Stimulated activated CD4-positive, alpha-beta T cell treated with anti-CD3 and anti-CD28 coated beads, TNF-alpha, amount 100 ng/mL, for 24 hours (primary cell): ENCODE results near the gene TTC28.

Experiments used
- DNase-seq, 3 experiments: peaks; one replicate each; pipeline ENCODE4 v3.0.0-alpha.2; 2020; ENCODE audit warnings: low read depth in 3 of 3

Gene TTC28

DNA sequence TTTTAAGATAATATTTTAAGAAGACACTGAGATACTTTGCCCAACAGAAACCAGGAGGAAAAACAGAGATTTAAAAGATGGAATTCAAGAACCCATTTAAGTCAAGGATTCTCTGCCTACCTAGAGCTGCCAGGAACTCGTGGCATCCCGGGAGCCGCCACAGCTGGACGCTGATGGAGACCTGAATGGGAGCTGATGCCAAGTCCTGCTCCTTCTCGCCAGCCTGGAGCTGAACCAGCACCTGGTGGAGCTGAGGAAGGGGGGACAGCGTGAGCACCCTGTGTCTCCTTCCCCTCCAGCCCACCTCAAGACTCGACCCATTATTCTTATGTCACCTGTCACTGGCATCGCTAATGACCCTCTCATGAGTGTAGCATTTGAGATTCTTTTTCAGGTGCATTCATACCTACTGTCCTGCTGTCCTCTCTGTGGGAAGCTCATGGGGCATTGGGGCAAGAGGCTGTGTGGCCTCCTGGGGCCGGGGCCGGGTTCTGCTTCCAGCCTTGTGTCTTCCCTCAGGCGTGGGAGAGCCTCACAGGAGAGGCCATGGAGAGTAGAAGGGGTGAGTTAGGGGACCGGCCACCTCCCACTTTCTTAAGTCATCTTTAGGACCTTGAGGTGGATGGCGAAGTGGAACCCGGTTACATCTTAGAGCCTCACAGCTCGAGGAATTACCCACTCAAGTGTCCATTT lies 689.7 kb downstream of the TTC28 start:
- no peak for DNase-seq

DNA sequence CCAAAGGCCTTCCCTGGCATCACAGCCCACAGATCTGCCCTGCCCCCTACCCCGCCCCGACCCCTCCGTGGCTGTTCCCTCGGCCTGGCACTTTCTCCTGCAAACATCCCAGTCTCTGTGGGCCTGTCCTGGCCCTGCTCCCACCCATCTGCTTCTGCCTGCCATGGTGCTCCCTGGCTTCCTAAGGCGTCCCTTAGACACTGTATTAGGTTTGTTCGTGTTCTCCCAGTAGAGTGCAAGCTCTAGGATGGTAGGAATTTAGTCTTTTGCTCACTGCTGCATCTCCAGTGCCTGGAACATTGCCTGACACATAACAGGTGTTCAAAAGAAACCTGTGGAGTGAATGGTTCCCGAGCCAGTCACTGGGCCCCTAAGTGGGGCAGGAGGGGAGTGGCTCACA lies 690.9 kb downstream of the TTC28 start:
- no peak for DNase-seq

DNA sequence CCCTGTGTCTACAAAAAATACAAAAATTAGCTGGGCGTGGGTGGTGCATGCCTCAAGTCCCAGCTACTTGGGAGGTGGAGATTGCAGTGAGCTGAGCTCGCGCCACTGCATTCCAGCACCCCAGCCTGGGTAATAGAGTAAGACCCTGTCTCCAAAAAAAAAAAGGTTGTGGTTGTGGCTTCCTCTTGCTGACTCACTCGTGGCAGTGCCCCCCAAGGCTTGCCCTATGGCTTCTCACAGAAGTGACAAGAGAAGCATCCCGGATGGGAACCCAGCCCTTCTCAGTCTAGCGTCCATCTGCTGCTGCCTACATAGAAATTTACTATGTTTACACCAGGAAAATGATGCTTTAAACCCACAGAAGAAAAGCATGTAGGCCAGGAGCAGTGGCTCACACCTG lies 692.1 kb downstream of the TTC28 start:
- DNase-seq, result no peak

DNA sequence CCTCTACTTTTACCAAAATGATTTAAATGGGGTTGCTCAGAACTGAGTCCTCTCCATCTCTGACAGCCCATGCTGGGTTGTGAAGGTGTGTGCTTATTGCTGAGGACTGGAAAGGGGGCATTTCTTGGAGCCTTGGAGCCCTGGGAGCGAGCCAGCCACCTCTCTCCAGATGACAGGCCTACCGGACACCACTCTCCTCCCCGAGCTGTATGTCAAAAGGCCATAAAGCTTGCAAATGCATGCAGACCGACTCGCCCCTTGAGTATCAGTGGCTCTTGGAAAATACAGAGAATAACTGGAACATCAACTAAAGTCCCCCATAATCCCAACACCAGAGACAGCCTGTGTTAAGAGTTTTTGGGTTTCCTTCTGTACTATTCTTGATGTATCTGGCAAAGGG lies 692.7 kb downstream of the TTC28 start:
- DNase-seq, result no peak

DNA sequence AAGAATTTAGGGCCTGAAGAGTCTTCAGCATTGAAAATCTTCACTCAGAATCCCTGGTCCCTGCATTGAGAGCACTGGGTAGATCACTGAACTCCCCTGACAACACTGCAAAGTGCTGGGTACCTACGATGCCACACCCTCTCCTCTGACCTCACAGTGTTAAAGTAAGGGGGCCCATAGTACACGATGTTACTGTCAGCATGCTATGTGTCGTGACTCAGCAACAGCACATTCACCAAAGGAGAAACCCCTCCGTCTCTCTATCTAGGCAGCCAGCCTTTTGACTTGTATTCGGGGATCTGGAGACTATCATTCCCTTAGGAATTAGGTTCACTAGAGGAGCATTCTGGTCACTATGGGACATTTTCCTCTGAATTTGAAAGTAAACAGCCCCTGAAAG lies 693.2 kb downstream of the TTC28 start:
- DNase-seq, result no peak

DNA sequence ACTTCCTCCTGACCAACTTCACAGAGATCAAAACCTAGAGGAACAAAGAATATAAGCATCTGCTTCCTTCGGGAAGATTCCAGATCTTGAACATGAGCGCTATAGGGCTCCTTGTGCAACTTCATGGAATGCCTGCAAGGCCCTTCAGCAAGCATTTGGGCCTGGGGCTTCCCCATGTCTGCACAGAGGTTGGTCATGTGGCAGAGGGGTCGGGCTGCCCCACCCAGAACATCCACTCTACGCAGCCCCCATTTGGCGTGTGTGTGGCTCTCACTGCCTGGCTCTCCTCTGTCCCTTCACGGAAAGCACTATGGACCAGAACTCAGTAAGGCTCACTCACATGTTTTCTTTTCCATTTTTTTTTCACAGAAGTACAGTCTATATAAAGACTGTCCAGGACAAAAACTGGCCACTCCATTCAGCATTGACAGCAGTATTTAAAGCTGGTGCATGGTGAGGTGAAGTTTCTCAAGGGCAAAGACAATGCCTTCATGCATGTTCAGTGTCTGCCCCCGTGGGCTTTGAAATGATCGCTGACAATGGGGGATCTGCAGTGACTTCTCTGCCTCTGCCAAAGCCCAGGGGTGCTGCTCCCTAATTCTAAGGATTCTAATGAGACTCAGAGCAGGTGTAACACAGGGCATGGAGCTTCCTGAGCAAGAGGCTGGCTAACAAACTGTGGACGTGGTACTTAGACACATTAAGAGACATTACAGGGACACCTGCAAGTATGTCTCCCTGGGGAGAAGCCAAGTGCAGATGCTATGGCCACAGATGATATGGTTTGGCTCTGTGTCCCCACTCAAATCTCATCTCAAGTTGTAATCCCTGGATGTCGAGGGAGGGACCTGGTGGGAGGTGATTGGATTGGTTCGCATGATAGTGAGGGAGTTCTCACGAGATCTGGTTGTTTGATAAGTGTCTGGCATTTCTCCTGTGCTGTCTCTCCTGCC lies 694.0 kb downstream of the TTC28 start:
- DNase-seq, result no peak

DNA sequence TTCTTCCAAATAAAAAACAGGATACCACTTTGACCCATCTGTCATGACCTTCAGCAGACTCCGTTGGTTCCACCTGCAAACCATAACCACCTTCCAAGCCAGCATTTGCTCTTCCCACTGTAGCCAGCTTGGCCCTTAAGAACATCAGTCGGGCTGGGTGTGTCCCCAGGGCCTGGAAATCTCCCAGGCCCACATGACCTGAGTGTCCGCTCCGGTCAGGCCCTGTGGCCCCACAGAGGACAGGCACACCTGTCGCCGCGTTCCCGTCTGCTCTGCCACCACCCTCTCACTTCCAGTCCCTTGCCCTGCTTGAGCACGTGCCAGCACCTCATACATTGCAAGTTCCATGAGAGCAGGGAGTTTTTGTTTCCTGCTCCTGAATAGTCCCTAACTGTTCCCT lies 694.9 kb downstream of the TTC28 start:
- no peak for DNase-seq

DNA sequence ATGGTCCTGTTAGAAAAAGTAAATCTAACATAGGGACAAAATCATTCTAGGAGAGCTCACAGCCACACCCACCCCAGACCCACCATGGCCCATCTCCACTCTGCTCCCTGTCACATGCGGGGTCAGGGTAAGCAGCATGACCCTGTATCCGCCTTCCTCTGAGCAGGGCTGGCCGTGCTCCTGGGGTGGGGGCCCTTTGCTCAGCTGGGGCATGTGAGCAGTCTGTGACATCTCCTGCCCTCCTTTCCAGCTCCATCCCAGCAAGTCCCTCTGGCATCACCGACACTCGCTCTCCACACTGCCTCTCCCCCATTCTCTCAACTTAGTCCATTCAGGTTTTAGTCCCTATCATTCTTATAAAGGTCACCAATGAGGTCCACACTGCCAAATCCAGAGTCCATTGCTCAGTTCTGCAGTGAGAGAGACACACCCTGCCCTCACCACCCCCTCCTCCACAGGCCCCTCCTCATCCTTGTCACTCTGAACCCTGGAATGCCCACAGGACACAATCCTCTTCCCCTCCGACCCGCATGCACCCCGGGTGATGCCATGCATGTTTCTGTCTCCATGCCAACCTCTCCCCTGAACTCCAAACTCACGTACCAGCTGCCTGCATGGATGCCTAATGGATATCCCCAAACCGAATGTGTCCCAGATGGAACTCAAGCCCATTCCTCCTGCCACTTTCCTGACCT lies 695.5 kb downstream of the TTC28 start:
- no peak for DNase-seq

DNA sequence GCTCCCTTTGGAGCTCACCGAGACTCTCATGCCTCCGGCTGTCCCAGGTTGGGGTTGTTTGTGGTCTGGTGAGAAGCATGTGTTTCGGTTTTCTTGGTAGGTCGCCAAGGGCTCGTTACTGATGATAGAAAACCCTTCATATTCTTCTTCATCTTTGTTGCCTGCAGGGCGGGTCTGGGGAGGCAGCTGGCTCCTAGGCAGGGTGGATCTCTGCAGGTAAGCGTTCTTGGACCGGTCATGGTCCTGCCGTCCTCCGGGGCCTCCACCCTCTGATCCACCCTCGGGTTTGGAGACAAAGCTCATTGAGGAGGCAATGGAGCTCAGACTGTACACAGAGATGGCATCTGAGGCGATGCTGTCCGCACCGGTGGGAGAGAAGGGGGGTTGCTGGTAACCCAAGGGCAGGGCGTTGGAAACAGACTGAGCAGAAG lies 696.3 kb downstream of the TTC28 start:
- DNase-seq, result no peak

DNA sequence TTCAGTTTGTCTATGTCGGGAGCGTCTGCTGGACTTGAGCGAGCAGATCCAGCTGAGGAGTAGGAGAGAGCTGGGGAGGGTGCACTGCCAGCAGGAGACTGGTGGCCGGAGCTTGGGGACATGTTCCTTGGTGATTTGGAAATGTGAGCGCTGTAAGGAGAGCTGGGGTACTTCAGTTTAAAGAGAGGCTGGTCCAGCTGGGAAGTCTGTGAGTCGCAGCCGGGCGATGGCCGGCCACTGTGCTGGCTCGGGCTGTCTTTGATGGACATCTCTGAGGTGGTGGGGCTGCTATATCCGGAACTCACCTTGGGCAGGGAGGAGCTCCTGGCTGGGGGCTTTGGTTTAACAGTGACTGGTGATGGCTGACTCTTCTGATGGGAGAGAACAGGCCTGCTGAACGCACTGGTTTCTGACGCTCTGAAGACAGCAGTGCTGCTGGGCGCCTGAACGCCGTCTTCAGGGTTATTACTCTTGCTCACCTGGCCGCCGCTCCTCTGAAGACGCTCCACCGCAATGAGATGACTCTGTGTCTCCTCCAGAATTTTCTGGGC lies 696.9 kb downstream of the TTC28 start:
- DNase-seq, result no peak

DNA sequence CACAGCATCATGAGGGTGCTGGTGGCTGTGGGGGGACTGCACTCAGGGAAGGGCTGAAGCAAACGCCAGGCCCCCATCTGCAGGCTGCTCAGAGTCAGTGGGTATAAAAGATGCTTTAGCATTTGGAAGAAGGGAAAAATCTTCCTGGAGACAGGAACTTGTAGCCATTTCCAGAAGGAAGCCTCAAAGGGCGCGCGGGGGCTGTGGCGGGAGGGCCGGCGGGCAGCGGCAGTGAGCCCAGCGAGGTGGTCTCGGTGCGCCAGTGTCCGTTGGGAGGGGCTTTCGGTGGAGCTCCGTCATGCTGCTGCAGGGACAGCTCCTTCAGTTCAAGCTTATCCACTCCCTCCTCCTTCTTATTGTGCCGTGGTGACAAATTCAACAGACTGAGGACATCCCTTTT lies 697.5 kb downstream of the TTC28 start:
- no peak for DNase-seq

DNA sequence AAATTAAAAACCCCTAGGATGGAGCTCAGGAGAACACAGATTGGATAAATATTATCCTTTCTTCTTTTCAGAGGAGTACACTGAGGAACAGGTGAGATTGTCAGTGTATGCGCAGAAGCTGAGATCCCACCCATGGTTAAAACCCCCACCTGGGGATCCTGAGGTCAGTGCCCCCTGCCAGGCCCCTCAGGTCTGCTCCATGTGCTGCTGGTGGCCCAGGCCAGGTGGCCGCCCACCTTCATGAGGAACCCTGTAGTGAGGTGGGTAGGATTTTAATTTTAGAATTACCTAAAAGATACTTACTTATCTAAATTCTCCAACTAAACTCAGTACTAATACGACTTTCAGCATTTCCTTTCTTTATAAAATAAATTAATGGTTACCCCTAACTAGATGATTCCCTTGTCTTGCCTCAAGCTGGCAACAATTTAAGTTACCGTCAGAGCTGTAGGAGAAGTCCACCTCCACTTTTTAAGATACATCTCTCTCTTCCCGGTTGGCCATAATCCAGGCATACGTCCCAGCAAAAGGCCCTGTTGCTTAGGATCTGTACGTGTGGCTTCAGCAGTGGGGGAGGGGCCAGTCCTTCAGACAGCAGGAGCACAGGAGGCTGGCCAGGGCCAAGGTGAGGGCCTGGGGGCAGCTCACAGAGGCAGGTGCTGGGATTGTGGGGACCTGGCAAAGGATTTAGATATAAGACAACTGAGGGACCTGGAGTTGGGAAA lies 699.1 kb downstream of the TTC28 start:
- DNase-seq, result no peak

DNA sequence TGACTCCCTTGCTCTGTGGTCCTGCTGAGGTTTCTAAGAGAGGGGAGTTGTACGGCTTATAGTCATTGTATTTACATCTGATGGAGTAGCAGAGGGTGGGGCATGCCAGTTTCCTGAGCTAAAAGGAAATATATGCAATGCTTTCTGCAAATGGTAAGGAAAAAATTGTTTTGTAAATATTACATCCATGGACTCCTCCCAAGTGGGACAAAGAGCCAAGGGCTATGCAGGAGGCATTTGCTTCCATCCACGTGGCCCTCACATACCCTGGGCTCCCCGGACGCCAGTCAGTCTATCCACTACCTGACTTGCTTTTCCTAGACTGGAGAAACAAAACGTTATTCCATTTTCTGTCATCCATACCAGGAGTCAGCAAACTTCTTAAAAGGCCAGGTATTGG lies 700.8 kb downstream of the TTC28 start:
- no peak for DNase-seq

DNA sequence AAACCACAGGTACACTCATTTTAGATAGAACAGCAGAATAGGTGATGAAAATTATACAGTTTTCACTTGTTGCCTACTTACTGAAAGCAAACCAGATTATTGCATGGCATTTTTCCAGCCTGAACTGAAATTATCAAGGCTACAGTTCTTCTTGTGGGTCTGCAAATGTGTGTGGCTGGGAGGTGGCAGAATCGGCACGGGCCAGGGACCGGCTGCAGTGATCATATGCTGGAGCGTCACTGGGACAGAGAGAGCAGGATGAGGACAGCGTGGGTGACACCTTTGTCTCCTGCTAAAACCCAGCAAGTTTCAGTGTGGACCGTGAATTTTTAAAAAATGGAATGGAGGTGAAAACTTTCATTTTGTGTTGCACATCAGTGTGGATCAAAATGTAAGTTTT lies 701.3 kb downstream of the TTC28 start:
- DNase-seq, result no peak

DNA sequence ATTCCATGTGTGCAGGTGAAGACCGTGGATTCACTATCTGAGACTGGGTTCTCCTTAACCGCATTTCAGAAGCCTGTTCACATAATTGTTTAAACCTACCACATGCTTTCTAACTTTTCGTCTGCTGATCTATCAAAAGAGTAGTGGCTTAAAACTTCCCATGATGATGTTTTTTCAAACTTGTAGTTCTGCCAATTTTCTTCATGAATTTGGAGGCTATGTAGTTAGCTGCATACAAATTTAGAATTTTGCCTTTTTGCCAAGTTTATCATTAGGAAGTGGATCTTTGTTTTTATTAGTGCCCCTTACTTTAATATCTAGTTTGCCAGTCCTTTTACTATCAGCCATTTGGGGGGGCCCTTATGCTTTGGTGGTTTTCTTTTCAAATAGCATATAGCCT lies 703.1 kb downstream of the TTC28 start:
- DNase-seq, result no peak

DNA sequence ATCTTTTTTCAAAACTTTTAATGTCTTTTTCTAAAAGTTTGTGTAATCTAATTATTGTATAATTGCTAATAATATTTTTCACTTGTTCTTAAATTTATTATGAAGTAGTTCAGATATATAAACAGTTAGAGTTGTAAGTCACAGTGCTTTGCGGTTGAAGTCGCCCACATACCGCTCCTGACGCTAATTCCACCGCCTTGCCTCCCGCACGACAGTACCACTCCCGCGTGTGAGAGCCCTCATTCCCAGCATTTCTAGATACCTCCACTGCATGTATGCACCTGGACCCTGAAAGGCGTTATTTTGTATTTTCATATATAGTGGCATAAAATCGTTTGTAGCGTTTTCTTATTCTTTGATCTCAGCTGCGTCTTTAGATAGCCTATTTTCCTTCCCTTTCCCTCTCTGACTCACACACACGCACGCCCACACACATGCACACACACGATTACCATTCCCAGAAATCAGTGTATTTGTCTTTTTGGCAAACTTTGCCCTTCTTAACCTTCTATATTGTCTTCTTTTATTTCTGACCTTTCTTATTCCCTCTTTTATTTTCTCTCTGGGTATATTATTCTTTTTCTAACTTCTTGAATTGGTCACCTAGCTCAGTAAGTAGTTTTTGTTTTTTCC lies 704.1 kb downstream of the TTC28 start:
- no peak for DNase-seq

DNA sequence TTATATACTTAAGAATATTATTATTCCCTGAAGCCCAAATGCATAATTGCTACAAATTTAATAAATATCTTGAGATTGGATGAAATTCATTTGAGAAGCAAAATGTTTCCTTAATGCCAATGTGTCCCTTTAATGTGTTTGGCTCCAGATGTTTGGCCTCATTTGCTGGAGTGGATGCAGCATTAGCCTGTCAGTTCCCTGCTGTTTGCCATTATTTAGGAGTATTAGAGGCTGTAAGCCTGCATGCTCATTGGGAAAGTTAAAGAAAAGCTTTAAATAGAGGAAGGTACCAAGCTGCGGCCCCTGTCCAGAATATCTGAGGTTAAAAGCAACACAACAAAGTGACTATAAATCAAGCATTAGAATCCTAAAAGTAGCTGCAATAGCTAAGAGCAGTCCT lies 705.8 kb downstream of the TTC28 start:
- no peak for DNase-seq

DNA sequence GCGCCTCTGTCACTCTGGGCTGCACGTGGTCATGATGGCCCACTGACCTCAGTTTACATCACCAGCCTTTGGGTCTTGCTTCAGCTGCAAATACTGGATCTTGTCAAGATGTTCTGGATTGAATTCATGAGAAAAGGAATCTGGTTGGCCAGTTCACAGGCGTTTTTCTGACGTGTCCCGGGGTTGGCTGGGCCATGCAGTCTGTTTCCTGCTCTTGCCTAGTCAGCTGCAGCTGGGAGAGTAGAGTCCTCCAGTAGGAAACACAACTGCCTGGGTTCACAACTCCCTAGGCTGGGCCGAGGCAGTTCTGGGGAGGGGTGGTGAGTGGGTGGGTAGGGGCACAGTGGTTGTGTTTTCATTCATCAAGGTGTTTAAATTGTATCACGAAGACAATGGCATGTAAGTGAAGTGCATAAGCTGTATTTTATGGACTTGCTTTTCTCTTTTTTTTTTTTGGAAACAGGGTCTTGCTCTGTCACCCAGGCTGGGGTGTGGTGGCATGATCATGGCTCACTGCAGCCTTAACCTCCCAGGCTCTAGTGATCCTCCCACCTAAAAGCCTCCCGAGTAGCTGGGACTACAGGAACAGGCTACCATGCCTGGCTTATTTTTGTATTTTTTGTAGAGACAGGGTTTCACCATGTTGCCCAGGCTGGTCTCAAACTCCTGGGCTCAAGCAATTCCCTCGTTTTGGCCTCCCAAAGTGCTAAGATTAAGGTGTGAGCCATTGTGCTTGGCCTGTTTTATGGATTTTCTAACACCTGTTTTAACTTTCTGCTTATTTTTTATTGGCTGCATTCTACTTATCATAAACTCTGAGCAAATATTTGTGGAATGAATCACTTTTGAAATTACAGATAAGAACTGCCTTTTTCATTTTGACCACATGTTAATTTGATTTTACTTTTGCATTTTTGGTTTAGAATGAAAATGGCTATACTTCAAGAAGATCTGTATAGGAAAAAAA lies 706.6 kb downstream of the TTC28 start:
- DNase-seq, result no peak

DNA sequence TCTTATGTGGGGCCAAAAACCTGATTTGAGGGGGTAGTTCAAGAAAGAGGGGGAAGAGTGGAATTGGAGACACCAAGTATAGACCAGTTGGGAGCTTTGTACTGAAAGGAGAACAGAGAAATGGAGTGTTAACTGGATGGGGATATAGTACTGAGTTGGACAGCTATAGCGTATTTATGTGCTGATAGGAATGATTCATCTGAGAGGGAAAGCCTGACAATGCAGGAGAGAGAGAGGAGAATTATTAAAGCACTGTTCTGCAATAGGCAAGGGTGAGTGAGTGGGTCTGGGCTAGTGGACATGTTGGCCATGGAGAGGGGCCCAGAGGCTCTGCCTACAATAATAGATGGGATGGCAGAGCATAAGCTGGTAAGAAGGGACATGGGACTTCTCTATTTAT lies 707.7 kb downstream of the TTC28 start:
- no peak for DNase-seq
